ENCODE measurements around the gene CELF3. TPM values are rescaled to one million over a fixed set of nuclear protein-coding genes. Genes with fewer than 3 reads are reported as not detected.
"Not testable (repeated sequence)": the region's sequence is repeated elsewhere in the genome, so short reads cannot be mapped to it uniquely, and the experiment has no call there.

CELF3 gene
- polyA plus RNA-seq (ENCODE audit: insufficient read length): 1.2 TPM

- no peak for DNase-seq (ENCODE audit: low read depth)
Measured at GRCh38 chr1:151716771-151717631, at the start of gene CELF3. Gene CELF3, minus strand, starts transcription at chr1:151716803. Its CDS starts 783 bp downstream, at chr1:151716020.

- DNase-seq (ENCODE audit: low read depth): no peak
Measured at GRCh38 chr1:151763990-151764389, 47.4 kb upstream of the CELF3 start.

- DNase-seq (ENCODE audit: low read depth): peak; percentile 25
Measured at GRCh38 chr1:151762941-151763921, 46.6 kb upstream of the CELF3 start, which contains the start of gene MRPL9. Gene MRPL9, minus strand, starts transcription at chr1:151763496. Its CDS starts 17 bp downstream, at chr1:151763479.

- DNase-seq (ENCODE audit: low read depth): no peak
Measured at GRCh38 chr1:151760597-151761385, 44.2 kb upstream of the CELF3 start.

GRCh38 chr1:151759241-151759640 lies 42.6 kb upstream of the CELF3 start:
- no peak for DNase-seq (ENCODE audit: low read depth)

- DNase-seq (ENCODE audit: low read depth): no peak
Measured at GRCh38 chr1:151756291-151756690, 39.7 kb upstream of the CELF3 start.

- no peak for DNase-seq (ENCODE audit: low read depth)
Measured at GRCh38 chr1:151741516-151741915, 24.9 kb upstream of the CELF3 start.

GRCh38 chr1:151739590-151740355 lies 23.2 kb upstream of the CELF3 start:
- DNase-seq (ENCODE audit: low read depth): no peak

- no peak for DNase-seq (ENCODE audit: low read depth)
Measured at GRCh38 chr1:151737479-151737878, 20.9 kb upstream of the CELF3 start.

- DNase-seq (ENCODE audit: low read depth): no peak
Measured at GRCh38 chr1:151737026-151737425, 20.4 kb upstream of the CELF3 start.

GRCh38 chr1:151733995-151734394 lies 17.4 kb upstream of the CELF3 start:
- not testable (repeated sequence) for DNase-seq (ENCODE audit: low read depth)

GRCh38 chr1:151733126-151733525 lies 16.5 kb upstream of the CELF3 start:
- DNase-seq (ENCODE audit: low read depth): no peak

GRCh38 chr1:151729966-151730291 lies 13.3 kb upstream of the CELF3 start:
- no peak for DNase-seq (ENCODE audit: low read depth)

GRCh38 chr1:151729157-151729965 lies 12.8 kb upstream of the CELF3 start:
- no peak for DNase-seq (ENCODE audit: low read depth)

- DNase-seq (ENCODE audit: low read depth): no peak
Measured at GRCh38 chr1:151728151-151729054, 11.8 kb upstream of the CELF3 start.

GRCh38 chr1:151723726-151724370 lies 7.2 kb upstream of the CELF3 start:
- DNase-seq (ENCODE audit: low read depth): no peak

- no peak for DNase-seq (ENCODE audit: low read depth)
Measured at GRCh38 chr1:151721788-151722510, 5.3 kb upstream of the CELF3 start.

All from forelimb muscle (tissue), 1 donor.